Uterus (tissue), 4 donors: ENCODE data around the gene FBXW7. TPM values are rescaled to one million over a fixed set of nuclear protein-coding genes. Genes with fewer than 3 reads are reported as not detected.

ENCODE experiments used
- DNase-seq, 2 donors: peaks; one replicate each; pipeline ENCODE4 v3.0.0-alpha.2; 2019 to 2020
- H3K27ac ChIP-seq, 2 donors: fragments of 200-600 bp; sonication (generic); 1 replicate in 1 of 2; 2 replicates in 1 of 2; pipeline ENCODE4 v1.5.1; 2016 to 2018
- H3K27me3 ChIP-seq, 2 donors: fragments of 200-600 bp; sonication (generic); one replicate each; pipeline ENCODE4 v1.5.1; 2018 to 2019; ENCODE audit warnings: control low read depth in 1 of 2
- H3K36me3 ChIP-seq, 2 donors: fragments of 200-600 bp; sonication (generic); one replicate each; pipeline ENCODE4 v1.5.1; 2019; ENCODE audit warnings: control low read depth in 1 of 2
- H3K4me1 ChIP-seq, 2 donors: fragments of 200-600 bp; sonication (generic); one replicate each; pipeline ENCODE4 v1.5.1; 2018 to 2019; ENCODE audit warnings: control low read depth in 1 of 2
- H3K4me3 ChIP-seq, 2 donors: fragments of 200-600 bp; sonication (generic); 1 replicate in 1 of 2; 2 replicates in 1 of 2; pipeline ENCODE4 v1.5.1; 2018 to 2019; ENCODE audit warnings: mild to moderate bottlenecking in 1 of 2
- H3K9me3 ChIP-seq, 2 donors: fragments of 200-600 bp; sonication (generic); one replicate each; pipeline ENCODE4 v1.5.1; 2019; ENCODE audit warnings: control low read depth in 1 of 2
- CTCF ChIP-seq, 4 experiments: fragments of 200-600 bp in 2 of 4; fragments of 450-650 bp in 2 of 4; sonication (generic) in 2 of 4; IDR thresholded peaks; one replicate each; pipeline ENCODE4 v1.5.1; 2016 to 2019; ENCODE audit warnings: antibody characterized with exemption in 4 of 4, mild to moderate bottlenecking in 2 of 4, moderate library complexity in 1 of 4
- POLR2A ChIP-seq, 2 donors: fragments of 450-650 bp; IDR thresholded peaks; one replicate each; pipeline ENCODE4 v1.6.1; 2016; ENCODE audit warnings: antibody characterized with exemption in 2 of 2, mild to moderate bottlenecking in 1 of 2, moderate library complexity in 1 of 2
- intact Hi-C: fragments of 100-400 bp; cut with DNase I; formaldehyde crosslinking; loops from one replicate; pipeline ENCODE4 v1.15.1; 2023; ENCODE audit warnings: low total_unique reads
- total RNA-seq, 4 donors: library from RNA; depleted of rRNA in 3 of 4; stranded (reverse); fragments of >200 nt in 3 of 4; gene quantifications; one replicate each; pipeline versions ENCODE4 v1.1.0 to v1.2.4, GENCODE V29; 2014 to 2023
- donor health status: DM: yes; HTN: yes; CAD: no.

Gene FBXW7
- total RNA-seq, 4 donors from 2014 or later: 50.6 to 152 (median 90.8) TPM

GRCh38 chr4:152468408-152468807, 67.5 kb downstream of the FBXW7 start:
- no peak for TF ChIP-seq CTCF (IDR thresholded peaks at IDR 0.05)
- TF ChIP-seq POLR2A (IDR thresholded peaks at IDR 0.05): no peak

GRCh38 chr4:152467101-152467500, 68.8 kb downstream of the FBXW7 start:
- no peaks in the 10 kb centered on the region for H3K4me1 ChIP-seq
- DNase-seq: no peak
- TF ChIP-seq CTCF (IDR thresholded peaks at IDR 0.05): no peak
- no peak for TF ChIP-seq POLR2A (IDR thresholded peaks at IDR 0.05)
- no peaks in the 10 kb centered on the region for H3K36me3 ChIP-seq
- H3K27me3 ChIP-seq: no peaks in the 10 kb centered on the region
- intact Hi-C loops: no loop called here
- H3K9me3 ChIP-seq: no peaks in the 10 kb centered on the region
- H3K4me3 ChIP-seq: no peak overlapping the region
- no peak overlapping the region for H3K27ac ChIP-seq

More at GRCh38 chr4:152468408-152468807, 67.5 kb downstream of the FBXW7 start:
- Histone ChIP-seq H3K27ac (no peak overlapping the region), H3K4me1 (no peaks in the 10 kb centered on the region), H3K27me3 (no peaks in the 10 kb centered on the region), H3K9me3 (no peaks in the 10 kb centered on the region), H3K4me3 (no peak overlapping the region), H3K36me3 (no peaks in the 10 kb centered on the region)
- intact Hi-C loops: no loop called here
- no peak for DNase-seq

GRCh38 chr4:152464030-152464823, 71.7 kb downstream of the FBXW7 start:
- H3K27me3 ChIP-seq: no peaks in the 10 kb centered on the region
- no peaks in the 10 kb centered on the region for H3K9me3 ChIP-seq
- no peak overlapping the region for H3K4me3 ChIP-seq
- no peaks in the 10 kb centered on the region for H3K4me1 ChIP-seq
- TF ChIP-seq CTCF (IDR thresholded peaks at IDR 0.05): no peak
- no peak for TF ChIP-seq POLR2A (IDR thresholded peaks at IDR 0.05)
- no peak for DNase-seq
- no peaks in the 10 kb centered on the region for H3K36me3 ChIP-seq
- intact Hi-C loops: no loop called here
- H3K27ac ChIP-seq: no peak overlapping the region

- H3K36me3 ChIP-seq: no peaks in the 10 kb centered on the region
- H3K4me1 ChIP-seq: no peaks in the 10 kb centered on the region
- no peaks in the 10 kb centered on the region for H3K27me3 ChIP-seq
- H3K4me3 ChIP-seq: no peak overlapping the region
- no peak overlapping the region for H3K27ac ChIP-seq
- no peaks in the 10 kb centered on the region for H3K9me3 ChIP-seq
- intact Hi-C loops: no loop called here
- TF ChIP-seq POLR2A (IDR thresholded peaks at IDR 0.05): no peak
- no peak for TF ChIP-seq CTCF (IDR thresholded peaks at IDR 0.05)
- no peak for DNase-seq
Observed at GRCh38 chr4:152463562-152463961, 72.3 kb downstream of the FBXW7 start.

- TF ChIP-seq POLR2A (IDR thresholded peaks at IDR 0.05): no peak
- no peak for TF ChIP-seq CTCF (IDR thresholded peaks at IDR 0.05)
- Histone ChIP-seq H3K27me3 (no peaks in the 10 kb centered on the region), H3K36me3 (no peaks in the 10 kb centered on the region), H3K4me1 (no peaks in the 10 kb centered on the region), H3K9me3 (no peaks in the 10 kb centered on the region), H3K27ac (no peak overlapping the region), H3K4me3 (no peak overlapping the region)
- intact Hi-C loops: no loop called here
- DNase-seq: no peak
Observed at GRCh38 chr4:152462695-152463094, 73.2 kb downstream of the FBXW7 start.
